ENCODE data around the gene CAP1.

GRCh38 chr1:40114400-40114799, 73.9 kb downstream of the CAP1 start:
- TF ChIP-seq ELF4 (IDR thresholded peaks at IDR 0.05) (no peak), SP1 (IDR thresholded peaks at IDR 0.05) (no peak), SUZ12 (IDR thresholded peaks at IDR 0.05) (no peak), ZNF384 (IDR thresholded peaks at IDR 0.05) (no peak), FOXM1 (IDR thresholded peaks at IDR 0.05; ENCODE audit: borderline replicate concordance) (no peak), FOXK2 (IDR thresholded peaks at IDR 0.05) (no peak), BHLHE40 (IDR thresholded peaks at IDR 0.05; ENCODE audit: borderline replicate concordance) (no peak)
- TF ChIP-seq, protein P1, sequence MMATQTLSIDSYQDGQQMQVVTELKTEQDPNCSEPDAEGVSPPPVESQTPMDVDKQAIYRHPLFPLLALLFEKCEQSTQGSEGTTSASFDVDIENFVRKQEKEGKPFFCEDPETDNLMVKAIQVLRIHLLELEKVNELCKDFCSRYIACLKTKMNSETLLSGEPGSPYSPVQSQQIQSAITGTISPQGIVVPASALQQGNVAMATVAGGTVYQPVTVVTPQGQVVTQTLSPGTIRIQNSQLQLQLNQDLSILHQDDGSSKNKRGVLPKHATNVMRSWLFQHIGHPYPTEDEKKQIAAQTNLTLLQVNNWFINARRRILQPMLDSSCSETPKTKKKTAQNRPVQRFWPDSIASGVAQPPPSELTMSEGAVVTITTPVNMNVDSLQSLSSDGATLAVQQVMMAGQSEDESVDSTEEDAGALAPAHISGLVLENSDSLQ (IDR thresholded peaks at IDR 0.05), result no peak

Measured in HEK293T (cell line).